CD14-positive monocyte (primary cell): Measurements from ENCODE around the gene TOMM40L. TPM values are rescaled to one million over a fixed set of nuclear protein-coding genes. Genes with fewer than 3 reads are reported as not detected.

Source experiments
- DNase-seq, 3 donors: peaks; one replicate each; pipeline ENCODE4 v3.0.0-alpha.2; 2011 to 2022
- H2AFZ ChIP-seq: 2 replicates; pipeline ENCODE4 v1.6.0; 2012; ENCODE audit warnings: mild to moderate bottlenecking, low read depth, low read length, inconsistent platforms; ENCODE audit not compliant: insufficient read depth, poor library complexity, severe bottlenecking
- H3K27ac ChIP-seq, 2 donors: 1 replicate in 1 of 2; 2 replicates in 1 of 2; pipeline ENCODE4 v1.5.1; 2012 to 2013; ENCODE audit warnings: low read length in 2 of 2, control low read depth in 1 of 2, inconsistent platforms in 1 of 2, low read depth in 1 of 2, mild to moderate bottlenecking in 1 of 2
- H3K27me3 ChIP-seq, 2 donors: one replicate each; pipeline versions ENCODE4 v1.6.0 to v1.6.1; 2011 to 2013; ENCODE audit warnings: low read length in 2 of 2; ENCODE audit not compliant: control insufficient read depth in 2 of 2, insufficient read depth in 2 of 2
- H3K36me3 ChIP-seq, 2 donors: replicated peaks in 1 of 2; 1 replicate in 1 of 2; 2 replicates in 1 of 2; pipeline versions ENCODE4 v1.5.1 to v1.6.1; 2012 to 2013; ENCODE audit warnings: low read length in 2 of 2, control low read depth in 1 of 2, inconsistent platforms in 1 of 2, mild to moderate bottlenecking in 1 of 2; ENCODE audit not compliant: insufficient read depth in 2 of 2, control insufficient read depth in 1 of 2
- H3K4me1 ChIP-seq, 2 donors: 1 replicate in 1 of 2; 2 replicates in 1 of 2; pipeline versions ENCODE4 v1.5.1 to v1.6.1; 2012 to 2013; ENCODE audit warnings: low read length in 2 of 2, control low read depth in 1 of 2, inconsistent platforms in 1 of 2, mild to moderate bottlenecking in 1 of 2, moderate library complexity in 1 of 2; ENCODE audit not compliant: insufficient read depth in 2 of 2, control insufficient read depth in 1 of 2
- H3K4me2 ChIP-seq: replicated peaks from 2 replicates; pipeline ENCODE3; 2012; ENCODE audit warnings: low read length, moderate library complexity, mild to moderate bottlenecking; ENCODE audit not compliant: poor library complexity, severe bottlenecking; ENCODE audit errors: extremely low read depth
- H3K4me3 ChIP-seq, 3 experiments: fragments of 200-600 bp in 1 of 3; sonication (generic) in 1 of 3; replicated peaks in 1 of 3; 1 replicate in 2 of 3; 2 replicates in 1 of 3; pipeline ENCODE4 v1.5.1; 2011 to 2013; ENCODE audit warnings: low read length in 3 of 3, mild to moderate bottlenecking in 3 of 3, control low read depth in 2 of 3, low read depth in 2 of 3, inconsistent platforms in 1 of 3, moderate library complexity in 1 of 3
- H3K79me2 ChIP-seq: 2 replicates; pipeline ENCODE4 v1.6.0; 2012; ENCODE audit warnings: mild to moderate bottlenecking, control low read depth, inconsistent platforms, low read length, moderate library complexity; ENCODE audit not compliant: insufficient read depth
- H3K9ac ChIP-seq: 2 replicates; pipeline ENCODE4 v1.6.0; 2017; ENCODE audit warnings: low read length, mild to moderate bottlenecking; ENCODE audit not compliant: insufficient read depth, poor library complexity, severe bottlenecking
- H3K9me3 ChIP-seq, 2 donors: replicated peaks in 1 of 2; 1 replicate in 1 of 2; 2 replicates in 1 of 2; pipeline versions ENCODE4 v1.5.1 to v1.6.1; 2012 to 2013; ENCODE audit warnings: low read length in 2 of 2, control low read depth in 1 of 2; ENCODE audit not compliant: control insufficient read depth in 1 of 2, insufficient read depth in 1 of 2
- H4K20me1 ChIP-seq: 2 replicates; pipeline ENCODE4 v1.6.0; 2012; ENCODE audit warnings: mild to moderate bottlenecking, low read length, control low read depth, moderate library complexity; ENCODE audit not compliant: insufficient read depth
- H3K27ac Mint-ChIP-seq, 7 donors: one replicate each; pipeline ENCODE4 v1.8.0; 2020; ENCODE audit warnings: mild to moderate bottlenecking in 7 of 7, mixed read lengths in 7 of 7, moderate library complexity in 6 of 7, inconsistent platforms in 2 of 7
- H3K27me3 Mint-ChIP-seq, 3 donors: one replicate each; pipeline ENCODE4 v1.8.0; 2021 to 2022; ENCODE audit warnings: low read depth in 3 of 3, mild to moderate bottlenecking in 3 of 3, mixed read lengths in 3 of 3, moderate library complexity in 3 of 3, inconsistent platforms in 1 of 3
- H3K36me3 Mint-ChIP-seq, 2 donors: one replicate each; pipeline ENCODE4 v1.8.0; 2020; ENCODE audit warnings: mixed read lengths in 2 of 2, inconsistent platforms in 1 of 2, mild to moderate bottlenecking in 1 of 2
- H3K4me1 Mint-ChIP-seq: one replicate; pipeline ENCODE4 v1.8.0; 2020; ENCODE audit warnings: mild to moderate bottlenecking, mixed read lengths
- H3K4me3 Mint-ChIP-seq, 2 donors: one replicate each; pipeline ENCODE4 v1.8.0; 2020; ENCODE audit warnings: mild to moderate bottlenecking in 2 of 2, mixed read lengths in 2 of 2, moderate library complexity in 1 of 2
- H3K9me3 Mint-ChIP-seq, 7 donors: one replicate each; pipeline ENCODE4 v1.8.0; 2020 to 2022; ENCODE audit warnings: mixed read lengths in 7 of 7, mild to moderate bottlenecking in 6 of 7, moderate library complexity in 6 of 7, inconsistent platforms in 2 of 7
- CTCF ChIP-seq: fragments of 200-600 bp; IDR thresholded peaks from one replicate; pipeline ENCODE4 v1.8.0; 2022; ENCODE audit warnings: antibody characterized with exemption, mild to moderate bottlenecking
- WGBS: methylation state at CpG from one replicate; pipeline ENCODE4 v1.1.5; 2013; ENCODE audit warnings: missing lambda C conversion rate; ENCODE audit not compliant: insufficient coverage; 5-methylcytosine and 5-hydroxymethylcytosine counted together
- intact Hi-C, 2 donors: fragments of 100-400 bp; cut with micrococcal nuclease; formaldehyde crosslinking; loops; one replicate each; pipeline versions ENCODE4 v1.15.0 to v1.15.1; 2023
- polyA plus RNA-seq, 3 donors: library from polyadenylated mRNA; depleted of rRNA in 1 of 3; unstranded in 2 of 3; stranded (reverse) in 1 of 3; fragments of 300-500 nt in 2 of 3; fragments of >200 nt in 1 of 3; fragmentation: Illumina TruSeq in 2 of 3; gene quantifications; 1 replicate in 2 of 3; 2 replicates in 1 of 3; pipeline ENCODE4 v1.2.3, GENCODE V29; 2012 to 2021

TOMM40L gene
- polyA plus RNA-seq, 3 donors, result 3.8 to 31.5 (median 5.2) TPM

- no peaks in the 10 kb centered on the region for H4K20me1 ChIP-seq
- no peak overlapping the region for H3K9ac ChIP-seq
- 100% methylated on average over 1 of the region's 6 CpGs for WGBS
- H2AFZ ChIP-seq, result no peak overlapping the region
- no peak overlapping the region for H3K4me3 ChIP-seq
- Mint-ChIP-seq H3K4me3 (no peak overlapping the region), H3K9me3 (no peaks in the 10 kb centered on the region), H3K36me3 (peaks cover 0 to 4% of the 10 kb centered on the region in 2 donors), H3K4me1 (peaks cover 80% of the 10 kb centered on the region), H3K27ac (peak overlapping the region in 3 of 7 donors; percentile 5 to 27 (median 21)), H3K27me3 (peaks cover 0 to 4% (median 1%) of the 10 kb centered on the region in 3 donors)
- H3K4me2 ChIP-seq, result no peak overlapping the region
- no peak for DNase-seq
- no peak overlapping the region for H3K27ac ChIP-seq
- H3K79me2 ChIP-seq, result no peaks in the 10 kb centered on the region
- no peak for TF ChIP-seq CTCF
- H3K9me3 ChIP-seq, result no peaks in the 10 kb centered on the region
- peaks cover 66 to 67% of the 10 kb centered on the region in 2 donors for H3K4me1 ChIP-seq
- no peaks in the 10 kb centered on the region for H3K36me3 ChIP-seq
- no peaks in the 10 kb centered on the region for H3K27me3 ChIP-seq
- intact Hi-C loops, result no loop called here
Observed at GRCh38 chr1:161188381-161188780, 37.5 kb upstream of the TOMM40L start.

- H3K9ac ChIP-seq, result no peak overlapping the region
- Mint-ChIP-seq H3K9me3 (no peaks in the 10 kb centered on the region), H3K27me3 (peaks cover 0 to 4% (median 1%) of the 10 kb centered on the region in 3 donors), H3K4me3 (no peak overlapping the region), H3K36me3 (peaks cover 0 to 4% of the 10 kb centered on the region in 2 donors), H3K27ac (peak overlapping the region in 1 of 7 donors; percentile 45), H3K4me1 (peaks cover 77% of the 10 kb centered on the region)
- no peaks in the 10 kb centered on the region for H3K9me3 ChIP-seq
- H3K36me3 ChIP-seq, result no peaks in the 10 kb centered on the region
- no peak overlapping the region for H2AFZ ChIP-seq
- H3K79me2 ChIP-seq, result no peaks in the 10 kb centered on the region
- H3K4me3 ChIP-seq, result no peak overlapping the region
- intact Hi-C loops, result no loop called here
- no peaks in the 10 kb centered on the region for H3K27me3 ChIP-seq
- no CpG with 5 or more reads among the region's 5 CpGs for WGBS
- TF ChIP-seq CTCF, result no peak
- no peak overlapping the region for H3K4me2 ChIP-seq
- peaks cover 64 to 66% of the 10 kb centered on the region in 2 donors for H3K4me1 ChIP-seq
- H3K27ac ChIP-seq, result no peak overlapping the region
- DNase-seq, result no peak
- no peaks in the 10 kb centered on the region for H4K20me1 ChIP-seq
Observed at GRCh38 chr1:161189036-161189435, 36.8 kb upstream of the TOMM40L start.
